Upper lobe of right lung (tissue), 1 donor: ENCODE data around the gene LAMB3. TPM values are rescaled to one million over a fixed set of nuclear protein-coding genes. Genes with fewer than 3 reads are reported as not detected.

Experiments
- microRNA-seq: library from miRNA; unstranded; fragments of <30 nt; microRNA quantifications from one replicate; pipeline ENCODE4 v1.2.0, GENCODE V29; 2020; ENCODE audit warnings: borderline microRNAs expressed
- total RNA-seq: library from RNA; stranded (reverse); fragmentation: NEBNext Ultra II Directional; extraction: Animal tissue kit (Norgen Biotek cat#: 25700); gene quantifications from one replicate; pipeline ENCODE4 v1.2.1, GENCODE V29; 2021
- donor health status: DM: no; HTN: yes; CAD: no; lungs with severe emphysema.

Gene LAMB3
- total RNA-seq, 1 donor from 2014 or later = 83.3 TPM

Small RNA genes within 50 kb of the gene (microRNA-seq; reads per million reads assigned to microRNA genes)
- gene MIR4260 = not detected

Other genes starting within 250 kb of the LAMB3 start
- gene CAMK1G, start 68.7 kb downstream of the LAMB3 start, total RNA-seq = 1.4 TPM
- gene G0S2, start 23.0 kb upstream of the LAMB3 start, total RNA-seq = 36.5 TPM
- gene HSD11B1, start 52.4 kb upstream of the LAMB3 start, total RNA-seq = 16.9 TPM
- 12.4 TPM for gene TRAF3IP3, start 103.6 kb upstream of the LAMB3 start, total RNA-seq
- gene C1orf74, start 132.1 kb upstream of the LAMB3 start, total RNA-seq = 0.96 TPM
- gene IRF6, start 153.7 kb upstream of the LAMB3 start, total RNA-seq = 17.9 TPM
- gene UTP25, start 175.5 kb upstream of the LAMB3 start, total RNA-seq = 7.1 TPM